Measurements from ENCODE around the gene ELMOD3. TPM values are rescaled to one million over a fixed set of nuclear protein-coding genes. Genes with fewer than 3 reads are reported as not detected.

Gene ELMOD3
- total RNA-seq, 1 experiment from 2014 or later = 9.7 TPM

DNA sequence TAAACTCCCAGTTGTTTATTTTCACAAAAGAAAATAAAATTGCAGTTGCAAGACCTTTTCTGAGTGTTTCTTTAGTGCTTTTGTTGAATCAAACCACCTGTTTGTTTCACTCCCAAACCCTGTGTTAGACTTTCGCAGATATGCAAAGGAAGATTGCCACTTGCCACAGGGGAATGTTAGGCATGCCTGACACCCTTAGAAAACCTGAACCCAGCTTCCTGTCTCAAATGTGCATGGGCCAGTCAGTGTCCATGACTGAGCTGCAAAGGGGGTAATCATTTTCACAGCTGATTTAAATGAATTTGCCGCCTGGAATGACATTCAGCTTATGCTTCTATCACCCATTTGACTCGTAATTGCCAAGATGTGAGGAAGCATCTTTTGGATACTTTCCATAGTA, 44.2 kb upstream of the ELMOD3 start (continued):
- TF ChIP-seq, protein P1, sequence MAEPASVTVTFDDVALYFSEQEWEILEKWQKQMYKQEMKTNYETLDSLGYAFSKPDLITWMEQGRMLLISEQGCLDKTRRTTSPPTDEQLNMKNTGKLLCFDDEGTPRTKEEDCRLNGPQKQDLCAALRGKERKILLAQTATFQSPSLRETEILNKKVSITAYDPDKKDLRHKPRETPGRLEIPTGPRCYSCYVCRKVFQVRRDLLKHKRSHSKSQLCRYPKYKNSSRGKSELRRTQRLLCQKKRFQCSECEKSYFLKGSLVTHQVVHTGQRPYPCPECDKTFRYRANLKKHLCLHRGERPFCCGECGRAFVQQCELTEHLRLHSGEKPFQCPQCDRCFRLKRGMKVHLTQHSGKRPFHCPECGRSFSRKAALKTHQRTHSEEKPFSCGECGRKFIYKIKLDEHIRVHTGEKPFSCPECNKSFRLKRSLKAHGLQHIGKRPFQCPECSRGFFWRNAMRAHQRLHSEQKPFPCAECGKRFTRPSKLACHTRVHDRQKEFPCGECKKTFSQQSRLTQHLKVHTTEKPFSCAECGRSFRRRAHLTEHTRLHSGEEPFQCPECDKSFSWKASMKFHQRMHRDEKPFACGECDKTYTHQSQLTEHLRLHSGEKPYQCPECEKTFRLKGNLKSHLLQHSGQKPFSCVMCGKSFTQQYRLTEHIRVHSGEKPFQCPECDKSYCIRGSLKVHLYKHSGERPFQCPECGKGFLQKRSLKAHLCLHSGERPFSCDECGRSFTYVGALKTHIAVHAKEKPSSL (CRISPR knock-in tag; conservative IDR thresholded peaks at IDR 0.05) = no peak
- TF ChIP-seq ETV6 (CRISPR knock-in tag; IDR thresholded peaks at IDR 0.05) (no peak), NR3C1 (CRISPR knock-in tag; conservative IDR thresholded peaks at IDR 0.05; ENCODE audit: low read depth) (no peak), NFATC4 (CRISPR knock-in tag; IDR thresholded peaks at IDR 0.05) (no peak), SMAD4 (CRISPR knock-in tag; IDR thresholded peaks at IDR 0.05) (no peak), JUN (CRISPR knock-in tag; IDR thresholded peaks at IDR 0.05) (no peak)
- TF ChIP-seq, protein P2, sequence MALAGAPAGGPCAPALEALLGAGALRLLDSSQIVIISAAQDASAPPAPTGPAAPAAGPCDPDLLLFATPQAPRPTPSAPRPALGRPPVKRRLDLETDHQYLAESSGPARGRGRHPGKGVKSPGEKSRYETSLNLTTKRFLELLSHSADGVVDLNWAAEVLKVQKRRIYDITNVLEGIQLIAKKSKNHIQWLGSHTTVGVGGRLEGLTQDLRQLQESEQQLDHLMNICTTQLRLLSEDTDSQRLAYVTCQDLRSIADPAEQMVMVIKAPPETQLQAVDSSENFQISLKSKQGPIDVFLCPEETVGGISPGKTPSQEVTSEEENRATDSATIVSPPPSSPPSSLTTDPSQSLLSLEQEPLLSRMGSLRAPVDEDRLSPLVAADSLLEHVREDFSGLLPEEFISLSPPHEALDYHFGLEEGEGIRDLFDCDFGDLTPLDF (CRISPR knock-in tag; IDR thresholded peaks at IDR 0.05) = no peak
- TF ChIP-seq, protein P3, sequence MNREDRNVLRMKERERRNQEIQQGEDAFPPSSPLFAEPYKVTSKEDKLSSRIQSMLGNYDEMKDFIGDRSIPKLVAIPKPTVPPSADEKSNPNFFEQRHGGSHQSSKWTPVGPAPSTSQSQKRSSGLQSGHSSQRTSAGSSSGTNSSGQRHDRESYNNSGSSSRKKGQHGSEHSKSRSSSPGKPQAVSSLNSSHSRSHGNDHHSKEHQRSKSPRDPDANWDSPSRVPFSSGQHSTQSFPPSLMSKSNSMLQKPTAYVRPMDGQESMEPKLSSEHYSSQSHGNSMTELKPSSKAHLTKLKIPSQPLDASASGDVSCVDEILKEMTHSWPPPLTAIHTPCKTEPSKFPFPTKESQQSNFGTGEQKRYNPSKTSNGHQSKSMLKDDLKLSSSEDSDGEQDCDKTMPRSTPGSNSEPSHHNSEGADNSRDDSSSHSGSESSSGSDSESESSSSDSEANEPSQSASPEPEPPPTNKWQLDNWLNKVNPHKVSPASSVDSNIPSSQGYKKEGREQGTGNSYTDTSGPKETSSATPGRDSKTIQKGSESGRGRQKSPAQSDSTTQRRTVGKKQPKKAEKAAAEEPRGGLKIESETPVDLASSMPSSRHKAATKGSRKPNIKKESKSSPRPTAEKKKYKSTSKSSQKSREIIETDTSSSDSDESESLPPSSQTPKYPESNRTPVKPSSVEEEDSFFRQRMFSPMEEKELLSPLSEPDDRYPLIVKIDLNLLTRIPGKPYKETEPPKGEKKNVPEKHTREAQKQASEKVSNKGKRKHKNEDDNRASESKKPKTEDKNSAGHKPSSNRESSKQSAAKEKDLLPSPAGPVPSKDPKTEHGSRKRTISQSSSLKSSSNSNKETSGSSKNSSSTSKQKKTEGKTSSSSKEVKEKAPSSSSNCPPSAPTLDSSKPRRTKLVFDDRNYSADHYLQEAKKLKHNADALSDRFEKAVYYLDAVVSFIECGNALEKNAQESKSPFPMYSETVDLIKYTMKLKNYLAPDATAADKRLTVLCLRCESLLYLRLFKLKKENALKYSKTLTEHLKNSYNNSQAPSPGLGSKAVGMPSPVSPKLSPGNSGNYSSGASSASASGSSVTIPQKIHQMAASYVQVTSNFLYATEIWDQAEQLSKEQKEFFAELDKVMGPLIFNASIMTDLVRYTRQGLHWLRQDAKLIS (CRISPR knock-in tag; IDR thresholded peaks at IDR 0.05; ENCODE audit: borderline replicate concordance) = no peak
- TF ChIP-seq, protein P4, sequence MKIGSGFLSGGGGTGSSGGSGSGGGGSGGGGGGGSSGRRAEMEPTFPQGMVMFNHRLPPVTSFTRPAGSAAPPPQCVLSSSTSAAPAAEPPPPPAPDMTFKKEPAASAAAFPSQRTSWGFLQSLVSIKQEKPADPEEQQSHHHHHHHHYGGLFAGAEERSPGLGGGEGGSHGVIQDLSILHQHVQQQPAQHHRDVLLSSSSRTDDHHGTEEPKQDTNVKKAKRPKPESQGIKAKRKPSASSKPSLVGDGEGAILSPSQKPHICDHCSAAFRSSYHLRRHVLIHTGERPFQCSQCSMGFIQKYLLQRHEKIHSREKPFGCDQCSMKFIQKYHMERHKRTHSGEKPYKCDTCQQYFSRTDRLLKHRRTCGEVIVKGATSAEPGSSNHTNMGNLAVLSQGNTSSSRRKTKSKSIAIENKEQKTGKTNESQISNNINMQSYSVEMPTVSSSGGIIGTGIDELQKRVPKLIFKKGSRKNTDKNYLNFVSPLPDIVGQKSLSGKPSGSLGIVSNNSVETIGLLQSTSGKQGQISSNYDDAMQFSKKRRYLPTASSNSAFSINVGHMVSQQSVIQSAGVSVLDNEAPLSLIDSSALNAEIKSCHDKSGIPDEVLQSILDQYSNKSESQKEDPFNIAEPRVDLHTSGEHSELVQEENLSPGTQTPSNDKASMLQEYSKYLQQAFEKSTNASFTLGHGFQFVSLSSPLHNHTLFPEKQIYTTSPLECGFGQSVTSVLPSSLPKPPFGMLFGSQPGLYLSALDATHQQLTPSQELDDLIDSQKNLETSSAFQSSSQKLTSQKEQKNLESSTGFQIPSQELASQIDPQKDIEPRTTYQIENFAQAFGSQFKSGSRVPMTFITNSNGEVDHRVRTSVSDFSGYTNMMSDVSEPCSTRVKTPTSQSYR (CRISPR knock-in tag; IDR thresholded peaks at IDR 0.05) = no peak
- TF ChIP-seq, protein P5, sequence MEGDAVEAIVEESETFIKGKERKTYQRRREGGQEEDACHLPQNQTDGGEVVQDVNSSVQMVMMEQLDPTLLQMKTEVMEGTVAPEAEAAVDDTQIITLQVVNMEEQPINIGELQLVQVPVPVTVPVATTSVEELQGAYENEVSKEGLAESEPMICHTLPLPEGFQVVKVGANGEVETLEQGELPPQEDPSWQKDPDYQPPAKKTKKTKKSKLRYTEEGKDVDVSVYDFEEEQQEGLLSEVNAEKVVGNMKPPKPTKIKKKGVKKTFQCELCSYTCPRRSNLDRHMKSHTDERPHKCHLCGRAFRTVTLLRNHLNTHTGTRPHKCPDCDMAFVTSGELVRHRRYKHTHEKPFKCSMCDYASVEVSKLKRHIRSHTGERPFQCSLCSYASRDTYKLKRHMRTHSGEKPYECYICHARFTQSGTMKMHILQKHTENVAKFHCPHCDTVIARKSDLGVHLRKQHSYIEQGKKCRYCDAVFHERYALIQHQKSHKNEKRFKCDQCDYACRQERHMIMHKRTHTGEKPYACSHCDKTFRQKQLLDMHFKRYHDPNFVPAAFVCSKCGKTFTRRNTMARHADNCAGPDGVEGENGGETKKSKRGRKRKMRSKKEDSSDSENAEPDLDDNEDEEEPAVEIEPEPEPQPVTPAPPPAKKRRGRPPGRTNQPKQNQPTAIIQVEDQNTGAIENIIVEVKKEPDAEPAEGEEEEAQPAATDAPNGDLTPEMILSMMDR (IDR thresholded peaks at IDR 0.05) = no peak

DNA sequence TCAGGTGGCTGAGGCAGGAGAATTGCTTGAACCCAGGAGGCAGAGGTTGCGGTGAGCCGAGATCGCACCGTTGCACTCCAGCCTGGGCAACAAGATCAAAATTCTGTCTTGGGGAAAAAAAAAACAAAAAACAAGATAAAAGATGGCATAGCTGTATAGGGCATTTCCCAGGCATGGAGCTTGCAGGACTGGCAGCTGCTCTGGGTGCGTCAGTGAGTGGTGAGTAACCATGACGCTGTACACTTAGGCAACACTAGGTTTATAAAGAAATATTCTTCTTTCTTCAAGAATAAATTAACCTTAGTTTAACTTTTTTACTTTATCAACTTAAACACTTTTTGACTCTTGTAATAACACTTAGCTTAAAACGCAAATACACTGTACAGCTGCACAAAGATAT, 42.2 kb upstream of the ELMOD3 start:
- Mint-ChIP-seq H3K27me3 (ENCODE audit: low read depth) (no peaks in the 10 kb centered on the region), H3K4me3 (no peak overlapping the region), H3K27ac (no peak overlapping the region), H3K4me1 (peaks cover 19% of the 10 kb centered on the region), H3K9me3 (no peaks in the 10 kb centered on the region), H3K36me3 (peaks cover 28% of the 10 kb centered on the region)
- CTCF ChIA-PET = interaction anchor here (0.8 to 1.5 kb wide), 4 partner anchors 12 to 245 kb away, joined by 3 to 5 read pairs (median 4); no protein-coding TSS in a partner anchor
- TF ChIP-seq FOXP1 (CRISPR knock-in tag; IDR thresholded peaks at IDR 0.05; ENCODE audit: borderline replicate concordance) = no peak
- no peak for TF ChIP-seq NR1H2 (CRISPR knock-in tag; IDR thresholded peaks at IDR 0.05)
- no peak for TF ChIP-seq FOXK1 (CRISPR knock-in tag; IDR thresholded peaks at IDR 0.05)
- no peak for TF ChIP-seq ZNF423 (CRISPR knock-in tag; IDR thresholded peaks at IDR 0.05)
- TF ChIP-seq, protein P6, sequence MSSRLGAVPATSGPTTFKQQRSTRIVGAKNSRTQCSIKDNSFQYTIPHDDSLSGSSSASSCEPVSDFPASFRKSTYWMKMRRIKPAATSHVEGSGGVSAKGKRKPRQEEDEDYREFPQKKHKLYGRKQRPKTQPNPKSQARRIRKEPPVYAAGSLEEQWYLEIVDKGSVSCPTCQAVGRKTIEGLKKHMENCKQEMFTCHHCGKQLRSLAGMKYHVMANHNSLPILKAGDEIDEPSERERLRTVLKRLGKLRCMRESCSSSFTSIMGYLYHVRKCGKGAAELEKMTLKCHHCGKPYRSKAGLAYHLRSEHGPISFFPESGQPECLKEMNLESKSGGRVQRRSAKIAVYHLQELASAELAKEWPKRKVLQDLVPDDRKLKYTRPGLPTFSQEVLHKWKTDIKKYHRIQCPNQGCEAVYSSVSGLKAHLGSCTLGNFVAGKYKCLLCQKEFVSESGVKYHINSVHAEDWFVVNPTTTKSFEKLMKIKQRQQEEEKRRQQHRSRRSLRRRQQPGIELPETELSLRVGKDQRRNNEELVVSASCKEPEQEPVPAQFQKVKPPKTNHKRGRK (CRISPR knock-in tag; IDR thresholded peaks at IDR 0.05; ENCODE audit: borderline replicate concordance) = no peak
- no peak for TF ChIP-seq ZNF317 (CRISPR knock-in tag; IDR thresholded peaks at IDR 0.05; ENCODE audit: borderline replicate concordance, low read depth)
- no peak for TF ChIP-seq ETV6 (CRISPR knock-in tag; IDR thresholded peaks at IDR 0.05)
- TF ChIP-seq NR3C1 (CRISPR knock-in tag; conservative IDR thresholded peaks at IDR 0.05; ENCODE audit: low read depth) = no peak
- TF ChIP-seq, protein P1 (CRISPR knock-in tag; conservative IDR thresholded peaks at IDR 0.05) = no peak
- no peak for TF ChIP-seq ZNF219 (CRISPR knock-in tag; IDR thresholded peaks at IDR 0.05; ENCODE audit: borderline replicate concordance)
- DNase-seq (ENCODE audit: low spot score) (no peak), ATAC-seq (no peak)
- POLR2A ChIA-PET = interaction anchor here (0.6 kb wide), 2 partner anchors 27 to 86 kb away, joined by 3 read pairs; no protein-coding TSS in a partner anchor
